Measurements from ENCODE around the gene GPD2. TPM values are rescaled to one million over a fixed set of nuclear protein-coding genes. Genes with fewer than 3 reads are reported as not detected.
"Not testable (repeated sequence)": the region's sequence is repeated elsewhere in the genome, so short reads cannot be mapped to it uniquely, and the experiment has no call there.

GPD2 gene
- total and polyA plus RNA-seq, 2 donors from 2014 or later, result 6.2 to 32.3 TPM

DNA sequence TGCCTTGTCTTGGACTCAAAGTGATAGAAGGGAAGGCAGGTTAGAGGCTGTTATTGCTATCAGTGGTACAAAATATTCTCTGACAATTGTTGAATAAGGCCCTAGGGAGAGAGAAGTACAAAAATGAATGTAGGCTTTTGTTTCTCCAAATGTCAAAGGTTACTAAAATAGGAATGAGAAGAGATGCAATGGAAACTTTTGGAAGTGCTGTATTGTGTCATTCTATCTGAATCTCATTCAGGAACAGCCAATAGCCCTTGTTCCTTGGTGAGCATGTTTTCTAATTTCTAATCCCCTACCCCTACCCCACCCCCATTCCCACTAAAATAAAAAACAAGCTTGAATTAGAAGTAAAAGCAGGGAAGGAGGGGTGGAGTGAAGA, 166.4 kb downstream of the GPD2 start:
- Histone ChIP-seq H3K9ac (ENCODE audit: low read length in 3 of 3) (no peak overlapping the region), H3K36me3 (ENCODE audit: control insufficient read depth in 2 of 3, insufficient read depth in 3 of 3, low read length in 3 of 3) (no peaks in the 10 kb centered on the region), H3K4me3 (ENCODE audit: low read length in 3 of 3) (no peak overlapping the region), H3K27ac (ENCODE audit: low read depth in 2 of 2, low read length in 2 of 2) (no peak overlapping the region), H3K9me3 (ENCODE audit: control insufficient read depth in 2 of 3, insufficient read depth in 1 of 3, low read length in 3 of 3) (no peaks in the 10 kb centered on the region), H3K4me1 (ENCODE audit: control insufficient read depth in 2 of 3, insufficient read depth in 2 of 3, low read depth in 1 of 3, low read length in 3 of 3) (no peaks in the 10 kb centered on the region), H3K27me3 (ENCODE audit: control insufficient read depth, insufficient read depth, low read length) (no peaks in the 10 kb centered on the region)
- FAIRE-seq, result no peak
- no peak for DNase-seq
- TF ChIP-seq, protein P1, sequence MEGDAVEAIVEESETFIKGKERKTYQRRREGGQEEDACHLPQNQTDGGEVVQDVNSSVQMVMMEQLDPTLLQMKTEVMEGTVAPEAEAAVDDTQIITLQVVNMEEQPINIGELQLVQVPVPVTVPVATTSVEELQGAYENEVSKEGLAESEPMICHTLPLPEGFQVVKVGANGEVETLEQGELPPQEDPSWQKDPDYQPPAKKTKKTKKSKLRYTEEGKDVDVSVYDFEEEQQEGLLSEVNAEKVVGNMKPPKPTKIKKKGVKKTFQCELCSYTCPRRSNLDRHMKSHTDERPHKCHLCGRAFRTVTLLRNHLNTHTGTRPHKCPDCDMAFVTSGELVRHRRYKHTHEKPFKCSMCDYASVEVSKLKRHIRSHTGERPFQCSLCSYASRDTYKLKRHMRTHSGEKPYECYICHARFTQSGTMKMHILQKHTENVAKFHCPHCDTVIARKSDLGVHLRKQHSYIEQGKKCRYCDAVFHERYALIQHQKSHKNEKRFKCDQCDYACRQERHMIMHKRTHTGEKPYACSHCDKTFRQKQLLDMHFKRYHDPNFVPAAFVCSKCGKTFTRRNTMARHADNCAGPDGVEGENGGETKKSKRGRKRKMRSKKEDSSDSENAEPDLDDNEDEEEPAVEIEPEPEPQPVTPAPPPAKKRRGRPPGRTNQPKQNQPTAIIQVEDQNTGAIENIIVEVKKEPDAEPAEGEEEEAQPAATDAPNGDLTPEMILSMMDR (IDR thresholded peaks at IDR 0.05; ENCODE audit: borderline replicate concordance, extremely low read depth, insufficient read depth), result no peak
- intact Hi-C loops (cut with DNase I), result no loop called here

DNA sequence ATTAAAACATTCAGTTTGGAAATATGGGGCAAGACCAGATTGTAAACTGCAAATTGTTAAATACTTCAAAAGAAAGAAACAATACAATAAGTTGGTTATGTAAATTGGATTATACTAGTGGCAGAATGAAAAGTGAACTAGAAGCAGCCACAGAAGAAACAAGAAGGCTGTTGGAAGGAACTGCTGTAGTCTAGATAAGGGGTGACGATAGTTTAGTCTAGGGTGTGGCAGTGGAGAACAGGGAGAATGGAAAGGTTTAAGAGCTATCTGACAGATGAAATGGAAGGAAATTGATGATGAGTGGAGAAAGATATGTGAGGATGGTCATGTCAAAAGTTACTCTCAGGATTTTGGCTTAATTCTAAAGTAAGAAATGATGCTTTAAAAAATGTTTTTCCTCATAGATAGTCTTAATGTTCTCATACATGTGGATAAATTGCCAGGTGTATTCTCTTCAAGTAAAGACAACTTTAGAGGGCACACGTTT, 179.7 kb downstream of the GPD2 start:
- no peak overlapping the region for H3K4me3 ChIP-seq (ENCODE audit: low read length in 3 of 3)
- FAIRE-seq (no peak), DNase-seq (no peak)
- H3K27me3 ChIP-seq (ENCODE audit: control insufficient read depth, insufficient read depth, low read length), result no peaks in the 10 kb centered on the region
- no peaks in the 10 kb centered on the region for H3K36me3 ChIP-seq (ENCODE audit: control insufficient read depth in 2 of 3, insufficient read depth in 3 of 3, low read length in 3 of 3)
- no peaks in the 10 kb centered on the region for H3K4me1 ChIP-seq (ENCODE audit: control insufficient read depth in 2 of 3, insufficient read depth in 2 of 3, low read depth in 1 of 3, low read length in 3 of 3)
- H3K9ac ChIP-seq (ENCODE audit: low read length in 3 of 3), result no peak overlapping the region
- no peak overlapping the region for H3K27ac ChIP-seq (ENCODE audit: low read depth in 2 of 2, low read length in 2 of 2)
- H3K9me3 ChIP-seq (ENCODE audit: control insufficient read depth in 2 of 3, insufficient read depth in 1 of 3, low read length in 3 of 3), result peaks cover 0 to 2% (median 0%) of the 10 kb centered on the region in 3 donors
- intact Hi-C loops (cut with DNase I), result no loop called here
- TF ChIP-seq, protein P1 (IDR thresholded peaks at IDR 0.05; ENCODE audit: borderline replicate concordance, extremely low read depth, insufficient read depth), result no peak

DNA sequence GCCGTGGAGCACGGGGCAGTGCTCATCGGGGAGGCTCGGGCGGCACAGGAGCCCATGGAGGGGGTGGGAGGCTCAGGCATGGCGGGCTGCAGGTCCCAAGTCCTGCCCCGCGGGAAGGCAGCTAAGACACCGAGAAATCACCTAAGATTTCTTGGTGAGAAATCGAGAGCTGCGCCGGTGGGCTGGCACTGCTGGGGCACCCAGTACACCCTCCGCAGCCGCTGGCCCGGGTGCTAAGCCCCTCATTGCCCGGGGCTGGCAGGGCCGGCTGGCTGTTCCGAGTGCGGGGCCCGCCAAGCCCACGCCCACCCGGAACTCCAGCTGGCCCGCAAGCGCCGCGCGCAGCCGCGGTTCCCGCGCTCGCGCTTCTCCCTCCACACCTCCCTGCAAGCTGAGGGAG, 181.9 kb downstream of the GPD2 start:
- FAIRE-seq; H3K4me3 ChIP-seq (ENCODE audit: low read length in 3 of 3); H3K4me1 ChIP-seq (ENCODE audit: control insufficient read depth in 2 of 3, insufficient read depth in 2 of 3, low read depth in 1 of 3, low read length in 3 of 3); H3K27me3 ChIP-seq (ENCODE audit: control insufficient read depth, insufficient read depth, low read length); intact Hi-C loops (cut with DNase I); DNase-seq; H3K36me3 ChIP-seq (ENCODE audit: control insufficient read depth in 2 of 3, insufficient read depth in 3 of 3, low read length in 3 of 3); H3K27ac ChIP-seq (ENCODE audit: low read depth in 2 of 2, low read length in 2 of 2); H3K9me3 ChIP-seq (ENCODE audit: control insufficient read depth in 2 of 3, insufficient read depth in 1 of 3, low read length in 3 of 3); H3K9ac ChIP-seq (ENCODE audit: low read length in 3 of 3): not testable (repeated sequence)

DNA sequence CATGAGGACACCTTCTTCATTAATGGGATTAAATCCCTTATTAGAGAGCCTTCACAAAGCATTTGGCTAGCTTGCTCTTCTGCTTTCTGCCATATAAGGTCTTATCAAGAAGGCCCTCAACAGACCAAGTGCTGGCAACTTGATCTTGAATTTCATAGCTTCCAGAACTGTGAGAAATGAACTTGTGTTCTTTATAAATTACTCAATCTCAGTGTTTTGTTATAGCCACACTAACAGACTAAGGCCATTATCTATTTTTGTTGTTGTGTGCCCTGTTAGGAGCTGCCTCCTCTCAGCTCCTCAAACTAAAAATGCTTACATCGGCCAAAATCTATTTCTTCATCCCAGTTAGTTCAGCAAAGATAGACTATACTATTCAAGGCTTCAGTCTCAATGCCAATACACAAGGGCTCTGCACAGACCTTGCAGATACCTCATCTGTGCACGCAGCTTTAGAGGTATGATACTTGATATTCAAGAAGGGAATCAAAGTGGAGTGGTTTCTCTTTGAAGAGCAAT, 182.9 kb downstream of the GPD2 start:
- Histone ChIP-seq H3K4me1 (ENCODE audit: control insufficient read depth in 2 of 3, insufficient read depth in 2 of 3, low read depth in 1 of 3, low read length in 3 of 3) (no peaks in the 10 kb centered on the region), H3K36me3 (ENCODE audit: control insufficient read depth in 2 of 3, insufficient read depth in 3 of 3, low read length in 3 of 3) (no peaks in the 10 kb centered on the region), H3K9ac (ENCODE audit: low read length in 3 of 3) (no peak overlapping the region), H3K27me3 (ENCODE audit: control insufficient read depth, insufficient read depth, low read length) (no peaks in the 10 kb centered on the region), H3K27ac (ENCODE audit: low read depth in 2 of 2, low read length in 2 of 2) (no peak overlapping the region), H3K4me3 (ENCODE audit: low read length in 3 of 3) (no peak overlapping the region), H3K9me3 (ENCODE audit: control insufficient read depth in 2 of 3, insufficient read depth in 1 of 3, low read length in 3 of 3) (peaks cover 0 to 2% (median 0%) of the 10 kb centered on the region in 3 donors)
- intact Hi-C loops (cut with DNase I), result no loop called here
- DNase-seq (no peak), FAIRE-seq (no peak)
- TF ChIP-seq, protein P1 (IDR thresholded peaks at IDR 0.05; ENCODE audit: borderline replicate concordance, extremely low read depth, insufficient read depth), result no peak

All from kidney (tissue), 14 donors.